Tibial nerve (tissue), 4 donors: ENCODE results near the gene KCNT2. TPM values are rescaled to one million over a fixed set of nuclear protein-coding genes. Genes with fewer than 3 reads are reported as not detected.

Experiments
- DNase-seq, 2 donors: peaks; one replicate each; pipeline ENCODE4 v3.0.0-alpha.2; 2019; ENCODE audit warnings: low spot score in 2 of 2
- H3K27ac ChIP-seq, 4 donors: fragments of 200-600 bp; sonication (generic) in 3 of 4; one replicate each; pipeline ENCODE4 v1.5.1; 2017 to 2019; ENCODE audit warnings: mild to moderate bottlenecking in 1 of 4
- H3K27me3 ChIP-seq, 2 donors: fragments of 200-600 bp; sonication (generic) in 1 of 2; one replicate each; pipeline versions ENCODE4 v1.5.1 to v1.6.0; 2017 to 2019
- H3K36me3 ChIP-seq, 3 donors: fragments of 200-600 bp; sonication (generic); one replicate each; pipeline ENCODE4 v1.5.1; 2018 to 2019
- H3K4me1 ChIP-seq, 4 donors: fragments of 200-600 bp; sonication (generic) in 3 of 4; one replicate each; pipeline ENCODE4 v1.5.1; 2017 to 2019
- H3K4me3 ChIP-seq, 4 donors: fragments of 200-600 bp; sonication (generic) in 3 of 4; one replicate each; pipeline ENCODE4 v1.5.1; 2017 to 2019; ENCODE audit warnings: mild to moderate bottlenecking in 1 of 4, moderate library complexity in 1 of 4
- H3K9me3 ChIP-seq, 4 donors: fragments of 200-600 bp; sonication (generic) in 3 of 4; one replicate each; pipeline ENCODE4 v1.5.1; 2017 to 2019
- EP300 ChIP-seq, 2 donors: sonication (generic); formaldehyde crosslinking; IDR thresholded peaks; one replicate each; pipeline ENCODE4 v1.6.1; 2017; ENCODE audit warnings: antibody characterized with exemption in 2 of 2, mild to moderate bottlenecking in 1 of 2
- POLR2A ChIP-seq, 2 donors: fragments of 450-650 bp; IDR thresholded peaks; one replicate each; pipeline ENCODE4 v1.6.1; 2017; ENCODE audit warnings: antibody characterized with exemption in 2 of 2, mild to moderate bottlenecking in 2 of 2, moderate library complexity in 2 of 2
- WGBS, 2 donors: methylation state at CpG; one replicate each; pipeline ENCODE4 v1.1.5; 2018; 5-methylcytosine and 5-hydroxymethylcytosine counted together
- total RNA-seq, 4 donors: library from RNA; depleted of rRNA; stranded (reverse); fragments of >200 nt; gene quantifications; one replicate each; pipeline ENCODE4 v1.1.0, GENCODE V29; 2016
- TF ChIP-seq, protein P1 (sequence below), 5 experiments: fragments of 200-600 bp in 3 of 5; fragments of 450-650 bp in 2 of 5; sonication (generic) in 3 of 5; IDR thresholded peaks; one replicate each; pipeline ENCODE4 v1.5.1; 2016 to 2019; ENCODE audit warnings: antibody characterized with exemption in 5 of 5, mild to moderate bottlenecking in 3 of 5, moderate library complexity in 2 of 5

The KCNT2 gene
- total RNA-seq, 4 donors from 2014 or later: 8.0 to 9.9 (median 8.6) TPM

- H3K4me3 ChIP-seq: no peak overlapping the region
- DNase-seq: peak; percentile 48 to 75
- H3K9me3 ChIP-seq: no peaks in the 10 kb centered on the region
- H3K27me3 ChIP-seq: no peaks in the 10 kb centered on the region
- H3K27ac ChIP-seq: peak overlapping the region in 3 of 4 donors; percentile 16 to 65 (median 58)
- WGBS, 2 donors: 48 to 52% methylated on average over 7 of the region's 7 CpGs
- H3K36me3 ChIP-seq: no peaks in the 10 kb centered on the region
- TF ChIP-seq EP300 (IDR thresholded peaks at IDR 0.05) (peak in 1 of 2 donors; percentile 79), POLR2A (IDR thresholded peaks at IDR 0.05) (no peak)
- TF ChIP-seq, protein P1, sequence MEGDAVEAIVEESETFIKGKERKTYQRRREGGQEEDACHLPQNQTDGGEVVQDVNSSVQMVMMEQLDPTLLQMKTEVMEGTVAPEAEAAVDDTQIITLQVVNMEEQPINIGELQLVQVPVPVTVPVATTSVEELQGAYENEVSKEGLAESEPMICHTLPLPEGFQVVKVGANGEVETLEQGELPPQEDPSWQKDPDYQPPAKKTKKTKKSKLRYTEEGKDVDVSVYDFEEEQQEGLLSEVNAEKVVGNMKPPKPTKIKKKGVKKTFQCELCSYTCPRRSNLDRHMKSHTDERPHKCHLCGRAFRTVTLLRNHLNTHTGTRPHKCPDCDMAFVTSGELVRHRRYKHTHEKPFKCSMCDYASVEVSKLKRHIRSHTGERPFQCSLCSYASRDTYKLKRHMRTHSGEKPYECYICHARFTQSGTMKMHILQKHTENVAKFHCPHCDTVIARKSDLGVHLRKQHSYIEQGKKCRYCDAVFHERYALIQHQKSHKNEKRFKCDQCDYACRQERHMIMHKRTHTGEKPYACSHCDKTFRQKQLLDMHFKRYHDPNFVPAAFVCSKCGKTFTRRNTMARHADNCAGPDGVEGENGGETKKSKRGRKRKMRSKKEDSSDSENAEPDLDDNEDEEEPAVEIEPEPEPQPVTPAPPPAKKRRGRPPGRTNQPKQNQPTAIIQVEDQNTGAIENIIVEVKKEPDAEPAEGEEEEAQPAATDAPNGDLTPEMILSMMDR (IDR thresholded peaks at IDR 0.05): no peak
- peaks cover 0 to 26% (median 0%) of the 10 kb centered on the region in 4 donors for H3K4me1 ChIP-seq
Measured at GRCh38 chr1:196400478-196401451, 207.5 kb downstream of the KCNT2 start.

DNA sequence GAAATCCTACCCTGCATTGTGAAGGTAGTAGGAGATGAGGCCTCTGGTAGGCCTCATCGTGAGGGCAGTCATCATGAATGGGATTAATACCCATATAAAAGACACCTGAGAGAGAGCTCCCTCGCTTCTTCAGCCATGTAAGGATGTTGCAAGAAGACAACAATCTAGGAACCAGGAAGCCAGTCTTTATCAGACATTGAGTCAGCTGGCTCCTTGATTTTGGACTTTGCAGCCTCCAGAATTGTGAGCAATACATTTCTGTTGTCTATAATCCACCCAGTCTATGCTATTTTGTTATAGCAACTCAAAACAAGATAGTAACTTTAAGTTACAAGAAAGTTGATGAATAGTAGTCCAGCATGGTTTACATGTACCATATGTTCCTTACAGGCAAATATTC lies 208.5 kb downstream of the KCNT2 start:
- TF ChIP-seq EP300 (IDR thresholded peaks at IDR 0.05): no peak
- TF ChIP-seq, protein P1 (IDR thresholded peaks at IDR 0.05): no peak
- TF ChIP-seq POLR2A (IDR thresholded peaks at IDR 0.05): no peak
- Histone ChIP-seq H3K36me3 (no peaks in the 10 kb centered on the region), H3K4me3 (no peak overlapping the region), H3K27me3 (no peaks in the 10 kb centered on the region), H3K4me1 (peaks cover 0 to 24% (median 0%) of the 10 kb centered on the region in 4 donors), H3K27ac (peak overlapping the region in 1 of 4 donors; percentile 23), H3K9me3 (no peaks in the 10 kb centered on the region)
- no peak for DNase-seq
- WGBS, 2 donors: 96 to 97% methylated on average over 2 of the region's 2 CpGs

DNA sequence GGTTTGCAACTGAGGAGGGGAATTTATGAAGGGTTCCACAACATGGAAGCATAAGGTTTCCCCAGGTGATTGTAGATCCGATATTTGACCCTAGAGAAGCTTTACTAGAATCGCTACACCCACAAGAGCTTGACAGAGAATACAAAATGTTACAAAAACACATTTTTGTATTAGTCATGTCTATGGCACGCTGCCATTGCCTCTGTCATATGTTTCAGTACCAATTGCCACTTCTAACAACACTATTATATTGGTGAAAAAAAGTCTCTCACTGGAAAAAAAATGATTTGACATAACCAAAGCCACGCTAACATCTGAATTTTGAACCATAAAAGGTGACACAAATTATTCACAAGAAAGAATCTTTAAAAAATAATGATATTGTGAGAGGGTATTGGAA lies 214.5 kb downstream of the KCNT2 start:
- H3K4me1 ChIP-seq: no peaks in the 10 kb centered on the region
- no peak for TF ChIP-seq POLR2A (IDR thresholded peaks at IDR 0.05)
- TF ChIP-seq EP300 (IDR thresholded peaks at IDR 0.05): no peak
- TF ChIP-seq, protein P1 (IDR thresholded peaks at IDR 0.05): no peak
- DNase-seq: peak; percentile 35 to 55
- no peaks in the 10 kb centered on the region for H3K27me3 ChIP-seq
- H3K27ac ChIP-seq: no peak overlapping the region
- no peak overlapping the region for H3K4me3 ChIP-seq
- WGBS, 2 donors: 64 to 68% methylated on average over 4 of the region's 4 CpGs
- no peaks in the 10 kb centered on the region for H3K36me3 ChIP-seq
- no peaks in the 10 kb centered on the region for H3K9me3 ChIP-seq

DNA sequence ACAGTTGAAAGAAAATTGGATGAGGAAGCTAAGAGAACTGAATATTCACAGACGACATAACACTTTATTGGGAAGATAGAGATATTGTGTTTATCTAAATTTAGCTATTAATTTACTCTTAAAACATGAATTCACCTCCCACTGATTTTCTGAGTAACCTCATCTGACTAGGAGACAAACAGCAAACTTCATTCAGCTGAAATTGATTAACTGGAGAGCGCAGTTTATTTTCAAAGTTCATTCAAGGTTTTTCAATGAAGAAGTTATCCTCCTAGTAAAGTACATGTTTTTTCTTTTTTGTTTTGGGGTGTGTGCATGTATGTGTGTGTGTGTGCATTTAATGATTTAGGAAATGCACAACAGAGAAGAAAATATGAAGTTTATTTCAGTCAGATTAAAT lies 215.0 kb downstream of the KCNT2 start:
- WGBS, 2 donors: 81 to 86% methylated on average over 2 of the region's 2 CpGs
- Histone ChIP-seq H3K27ac (no peak overlapping the region), H3K4me3 (no peak overlapping the region), H3K4me1 (no peaks in the 10 kb centered on the region), H3K36me3 (no peaks in the 10 kb centered on the region), H3K9me3 (no peaks in the 10 kb centered on the region), H3K27me3 (no peaks in the 10 kb centered on the region)
- TF ChIP-seq, protein P1 (IDR thresholded peaks at IDR 0.05): no peak
- TF ChIP-seq POLR2A (IDR thresholded peaks at IDR 0.05): no peak
- no peak for TF ChIP-seq EP300 (IDR thresholded peaks at IDR 0.05)
- no peak for DNase-seq

DNA sequence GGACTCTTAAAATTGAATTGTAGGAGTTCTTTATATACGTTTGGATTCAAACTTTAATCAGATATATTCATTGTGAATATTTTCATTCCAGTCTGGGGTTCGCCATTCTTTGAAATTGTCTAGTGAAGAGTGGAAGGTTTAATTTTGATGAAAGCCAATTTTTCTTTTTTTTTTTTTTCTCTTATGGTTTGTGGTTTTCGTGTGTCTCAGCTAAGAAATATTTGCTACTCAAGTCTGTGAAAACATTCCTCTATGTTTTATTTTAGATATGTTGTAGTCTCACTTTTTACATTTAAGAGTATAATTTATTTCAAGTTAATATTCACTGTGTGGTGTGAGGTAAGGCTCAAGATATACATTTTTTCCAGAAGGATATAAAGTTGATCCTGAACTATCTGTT lies 220.5 kb downstream of the KCNT2 start:
- no peak for TF ChIP-seq POLR2A (IDR thresholded peaks at IDR 0.05)
- no peak for TF ChIP-seq EP300 (IDR thresholded peaks at IDR 0.05)
- TF ChIP-seq, protein P1 (IDR thresholded peaks at IDR 0.05): no peak
- Histone ChIP-seq H3K27ac (no peak overlapping the region), H3K36me3 (no peaks in the 10 kb centered on the region), H3K4me1 (no peaks in the 10 kb centered on the region), H3K9me3 (no peaks in the 10 kb centered on the region), H3K27me3 (no peaks in the 10 kb centered on the region), H3K4me3 (no peak overlapping the region)
- 88 to 89% methylated on average over 3 of the region's 3 CpGs for WGBS, 2 donors
- DNase-seq: no peak
